WTC11 (cell line): ENCODE data around the gene IPCEF1. TPM values are rescaled to one million over a fixed set of nuclear protein-coding genes. Genes with fewer than 3 reads are reported as not detected.

Experiments
- ATAC-seq: fragments of 200-7000 bp; cut with Tn5 transposase; 2 replicates; pipeline ENCODE4 v1.10.0; 2021; ENCODE audit warnings: mild to moderate bottlenecking, moderate library complexity
- CTCF ChIA-PET: fragments of 300-600 bp; sonication (Branson Sonifier 250); formaldehyde crosslinking; loops from one replicate; lab custom pipeline; 2021; ENCODE audit warnings: antibody characterized with exemption; lab: Charles Lee
- POLR2A ChIA-PET: fragments of 350-600 bp; sonication (Branson Sonifier 250); formaldehyde crosslinking; loops from one replicate; lab custom pipeline; 2021; ENCODE audit warnings: antibody characterized with exemption; lab: Charles Lee
- DNase-seq: peaks from one replicate; pipeline ENCODE4 v3.0.0; 2021; ENCODE audit warnings: low spot score
- H3K27ac Mint-ChIP-seq: 2 replicates; pipeline ENCODE4 v1.8.0; 2021; ENCODE audit warnings: mixed read lengths
- H3K27me3 Mint-ChIP-seq: 2 replicates; pipeline ENCODE4 v1.8.0; 2021; ENCODE audit warnings: low read depth, mild to moderate bottlenecking, moderate library complexity, mixed read lengths
- H3K36me3 Mint-ChIP-seq: 2 replicates; pipeline ENCODE4 v1.8.0; 2021; ENCODE audit warnings: mixed read lengths
- H3K4me1 Mint-ChIP-seq: 2 replicates; pipeline ENCODE4 v1.8.0; 2022; ENCODE audit warnings: mixed read lengths
- H3K4me3 Mint-ChIP-seq: 2 replicates; pipeline ENCODE4 v1.8.0; 2021; ENCODE audit warnings: mild to moderate bottlenecking, moderate library complexity, mixed read lengths
- H3K9me3 Mint-ChIP-seq: 2 replicates; pipeline ENCODE4 v1.8.0; 2021; ENCODE audit warnings: mixed read lengths
- FOXJ3 ChIP-seq: sonication (generic); formaldehyde crosslinking; IDR thresholded peaks from 2 replicates; pipeline ENCODE4 v1.9.0; 2021; ENCODE audit warnings: missing genetic modification reagents, mild to moderate bottlenecking, borderline replicate concordance
- IRF2 ChIP-seq: sonication (generic); formaldehyde crosslinking; IDR thresholded peaks from 2 replicates; pipeline ENCODE4 v1.8.0; 2022; ENCODE audit warnings: low read depth, missing genetic modification reagents, borderline replicate concordance
- NR2C2 ChIP-seq: sonication (generic); formaldehyde crosslinking; IDR thresholded peaks from 2 replicates; pipeline ENCODE4 v1.8.0; 2022; ENCODE audit warnings: mild to moderate bottlenecking, missing genetic modification reagents
- NR3C1 ChIP-seq: sonication (generic); formaldehyde crosslinking; conservative IDR thresholded peaks from 2 replicates; pipeline ENCODE4 v1.8.1; 2023; ENCODE audit warnings: low read depth, mild to moderate bottlenecking, missing genetic modification reagents
- PRRX2 ChIP-seq: fragments of 250-450 bp; sonication (Bioruptor Pico); IDR thresholded peaks from 2 replicates; pipeline ENCODE4 v1.8.0; 2021; ENCODE audit warnings: mild to moderate bottlenecking
- TEAD1 ChIP-seq: sonication (generic); formaldehyde crosslinking; IDR thresholded peaks from 2 replicates; pipeline ENCODE4 v1.8.0; 2022; ENCODE audit warnings: mild to moderate bottlenecking, missing genetic modification reagents
- ZNF416 ChIP-seq: fragments of 250-450 bp; sonication (Bioruptor Pico); IDR thresholded peaks from 2 replicates; pipeline ENCODE4 v1.9.0; 2021; ENCODE audit warnings: mild to moderate bottlenecking, inconsistent platforms
- ZNF671 ChIP-seq: fragments of 250-450 bp; sonication (Bioruptor Pico); IDR thresholded peaks from 2 replicates; pipeline ENCODE4 v1.8.0; 2021; ENCODE audit warnings: mild to moderate bottlenecking
- total RNA-seq: library from RNA; stranded (reverse); gene quantifications from 3 replicates; pipeline ENCODE4 v1.2.3, GENCODE V29; 2021
- TF ChIP-seq, protein P1 (sequence below): fragments of 250-450 bp; sonication (Bioruptor Pico); conservative IDR thresholded peaks from 2 replicates; pipeline ENCODE4 v1.9.0; 2021; ENCODE audit warnings: mild to moderate bottlenecking
- TF ChIP-seq, protein P2 (sequence below): sonication (generic); formaldehyde crosslinking; IDR thresholded peaks from 2 replicates; pipeline ENCODE4 v1.8.0; 2022; ENCODE audit warnings: mild to moderate bottlenecking, missing genetic modification reagents
- TF ChIP-seq, protein P3 (sequence below): fragments of 250-450 bp; sonication (Bioruptor Pico); IDR thresholded peaks from 2 replicates; pipeline ENCODE4 v1.9.0; 2021; ENCODE audit warnings: mild to moderate bottlenecking
- TF ChIP-seq, protein P4 (sequence below): sonication (generic); formaldehyde crosslinking; conservative IDR thresholded peaks from 2 replicates; pipeline ENCODE4 v1.8.1; 2022; ENCODE audit warnings: mild to moderate bottlenecking, missing genetic modification reagents
- TF ChIP-seq, protein P5 (sequence below): sonication (generic); formaldehyde crosslinking; IDR thresholded peaks from 2 replicates; pipeline ENCODE4 v1.8.1; 2023; ENCODE audit warnings: mild to moderate bottlenecking, missing genetic modification reagents
- TF ChIP-seq, protein P6 (sequence below): sonication (generic); formaldehyde crosslinking; IDR thresholded peaks from 2 replicates; pipeline ENCODE4 v1.8.1; 2023; ENCODE audit warnings: mild to moderate bottlenecking, missing genetic modification reagents, moderate library complexity
- TF ChIP-seq, protein P7 (sequence below): sonication (generic); formaldehyde crosslinking; IDR thresholded peaks from 2 replicates; pipeline ENCODE4 v1.8.0; 2022; ENCODE audit warnings: mild to moderate bottlenecking, missing genetic modification reagents
- TF ChIP-seq, protein P8 (sequence below): sonication (generic); formaldehyde crosslinking; IDR thresholded peaks from 2 replicates; pipeline ENCODE4 v1.8.0; 2023; ENCODE audit warnings: mild to moderate bottlenecking, missing genetic modification reagents

The IPCEF1 gene
- total RNA-seq, 1 experiment from 2014 or later, result 1.3 TPM

DNA sequence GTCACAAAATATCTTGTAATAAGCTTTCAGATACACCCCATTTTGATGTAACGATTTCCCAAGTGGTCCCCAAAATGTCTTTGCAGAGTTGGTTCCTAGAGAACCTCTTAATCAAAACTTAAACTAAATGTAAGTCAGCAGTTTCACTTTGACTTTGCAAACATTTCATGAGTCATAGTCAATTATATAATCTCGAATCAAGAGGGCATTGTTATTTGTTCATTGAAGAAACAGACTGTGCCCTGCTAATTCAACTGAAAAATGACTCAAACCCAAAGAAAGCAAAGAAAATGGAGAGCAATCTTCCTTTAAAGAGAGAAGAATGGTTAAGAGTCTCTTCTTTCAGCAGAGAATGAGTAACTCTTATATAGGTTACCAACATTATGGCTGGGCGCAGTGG lies 58.3 kb downstream of the IPCEF1 start (continued):
- TF ChIP-seq, protein P1, sequence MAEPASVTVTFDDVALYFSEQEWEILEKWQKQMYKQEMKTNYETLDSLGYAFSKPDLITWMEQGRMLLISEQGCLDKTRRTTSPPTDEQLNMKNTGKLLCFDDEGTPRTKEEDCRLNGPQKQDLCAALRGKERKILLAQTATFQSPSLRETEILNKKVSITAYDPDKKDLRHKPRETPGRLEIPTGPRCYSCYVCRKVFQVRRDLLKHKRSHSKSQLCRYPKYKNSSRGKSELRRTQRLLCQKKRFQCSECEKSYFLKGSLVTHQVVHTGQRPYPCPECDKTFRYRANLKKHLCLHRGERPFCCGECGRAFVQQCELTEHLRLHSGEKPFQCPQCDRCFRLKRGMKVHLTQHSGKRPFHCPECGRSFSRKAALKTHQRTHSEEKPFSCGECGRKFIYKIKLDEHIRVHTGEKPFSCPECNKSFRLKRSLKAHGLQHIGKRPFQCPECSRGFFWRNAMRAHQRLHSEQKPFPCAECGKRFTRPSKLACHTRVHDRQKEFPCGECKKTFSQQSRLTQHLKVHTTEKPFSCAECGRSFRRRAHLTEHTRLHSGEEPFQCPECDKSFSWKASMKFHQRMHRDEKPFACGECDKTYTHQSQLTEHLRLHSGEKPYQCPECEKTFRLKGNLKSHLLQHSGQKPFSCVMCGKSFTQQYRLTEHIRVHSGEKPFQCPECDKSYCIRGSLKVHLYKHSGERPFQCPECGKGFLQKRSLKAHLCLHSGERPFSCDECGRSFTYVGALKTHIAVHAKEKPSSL (CRISPR knock-in tag), result no peak
- TF ChIP-seq, protein P2, sequence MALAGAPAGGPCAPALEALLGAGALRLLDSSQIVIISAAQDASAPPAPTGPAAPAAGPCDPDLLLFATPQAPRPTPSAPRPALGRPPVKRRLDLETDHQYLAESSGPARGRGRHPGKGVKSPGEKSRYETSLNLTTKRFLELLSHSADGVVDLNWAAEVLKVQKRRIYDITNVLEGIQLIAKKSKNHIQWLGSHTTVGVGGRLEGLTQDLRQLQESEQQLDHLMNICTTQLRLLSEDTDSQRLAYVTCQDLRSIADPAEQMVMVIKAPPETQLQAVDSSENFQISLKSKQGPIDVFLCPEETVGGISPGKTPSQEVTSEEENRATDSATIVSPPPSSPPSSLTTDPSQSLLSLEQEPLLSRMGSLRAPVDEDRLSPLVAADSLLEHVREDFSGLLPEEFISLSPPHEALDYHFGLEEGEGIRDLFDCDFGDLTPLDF, result no peak
- TF ChIP-seq FOXJ3 (CRISPR knock-in tag) (no peak), TEAD1 (CRISPR knock-in tag) (no peak)
- TF ChIP-seq, protein P3, sequence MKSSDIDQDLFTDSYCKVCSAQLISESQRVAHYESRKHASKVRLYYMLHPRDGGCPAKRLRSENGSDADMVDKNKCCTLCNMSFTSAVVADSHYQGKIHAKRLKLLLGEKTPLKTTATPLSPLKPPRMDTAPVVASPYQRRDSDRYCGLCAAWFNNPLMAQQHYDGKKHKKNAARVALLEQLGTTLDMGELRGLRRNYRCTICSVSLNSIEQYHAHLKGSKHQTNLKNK, result no peak

DNA sequence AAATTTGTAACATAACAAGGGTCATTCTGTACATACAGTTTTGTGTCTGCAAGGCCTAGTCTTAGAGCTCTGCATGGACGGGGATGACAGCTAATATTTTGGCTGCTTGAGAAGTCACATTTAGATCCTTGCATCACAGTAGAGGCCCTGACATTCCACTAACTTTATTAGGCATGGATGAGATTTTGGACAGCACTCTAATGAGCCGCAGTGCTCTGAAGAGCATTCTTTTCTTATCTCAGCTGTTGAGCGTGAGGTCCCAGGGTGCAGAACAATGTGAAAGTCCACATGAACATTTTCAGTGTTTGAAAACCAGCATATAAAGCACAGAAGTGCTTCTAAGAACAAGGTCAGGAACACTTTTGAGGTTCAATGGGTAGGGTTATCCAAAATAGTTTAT lies 58.9 kb downstream of the IPCEF1 start:
- CTCF ChIA-PET, result no interaction called here
- H3K27ac Mint-ChIP-seq, result no peak overlapping the region
- H3K36me3 Mint-ChIP-seq, result no peaks in the 10 kb centered on the region
- H3K9me3 Mint-ChIP-seq, result peaks cover 5% of the 10 kb centered on the region; the same call in 1 of the 2 replicates
- ATAC-seq (no peak), DNase-seq (no peak)
- TF ChIP-seq NR2C2 (no peak), ZNF671 (CRISPR knock-in tag) (no peak), PRRX2 (CRISPR knock-in tag) (no peak), ZNF416 (CRISPR knock-in tag) (no peak), NR3C1 (CRISPR knock-in tag) (no peak), IRF2 (CRISPR knock-in tag) (no peak)
- TF ChIP-seq, protein P4, sequence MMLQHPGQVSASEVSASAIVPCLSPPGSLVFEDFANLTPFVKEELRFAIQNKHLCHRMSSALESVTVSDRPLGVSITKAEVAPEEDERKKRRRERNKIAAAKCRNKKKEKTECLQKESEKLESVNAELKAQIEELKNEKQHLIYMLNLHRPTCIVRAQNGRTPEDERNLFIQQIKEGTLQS (CRISPR knock-in tag), result no peak
- TF ChIP-seq, protein P5, sequence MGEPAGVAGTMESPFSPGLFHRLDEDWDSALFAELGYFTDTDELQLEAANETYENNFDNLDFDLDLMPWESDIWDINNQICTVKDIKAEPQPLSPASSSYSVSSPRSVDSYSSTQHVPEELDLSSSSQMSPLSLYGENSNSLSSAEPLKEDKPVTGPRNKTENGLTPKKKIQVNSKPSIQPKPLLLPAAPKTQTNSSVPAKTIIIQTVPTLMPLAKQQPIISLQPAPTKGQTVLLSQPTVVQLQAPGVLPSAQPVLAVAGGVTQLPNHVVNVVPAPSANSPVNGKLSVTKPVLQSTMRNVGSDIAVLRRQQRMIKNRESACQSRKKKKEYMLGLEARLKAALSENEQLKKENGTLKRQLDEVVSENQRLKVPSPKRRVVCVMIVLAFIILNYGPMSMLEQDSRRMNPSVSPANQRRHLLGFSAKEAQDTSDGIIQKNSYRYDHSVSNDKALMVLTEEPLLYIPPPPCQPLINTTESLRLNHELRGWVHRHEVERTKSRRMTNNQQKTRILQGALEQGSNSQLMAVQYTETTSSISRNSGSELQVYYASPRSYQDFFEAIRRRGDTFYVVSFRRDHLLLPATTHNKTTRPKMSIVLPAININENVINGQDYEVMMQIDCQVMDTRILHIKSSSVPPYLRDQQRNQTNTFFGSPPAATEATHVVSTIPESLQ (CRISPR knock-in tag), result no peak
- TF ChIP-seq, protein P6, sequence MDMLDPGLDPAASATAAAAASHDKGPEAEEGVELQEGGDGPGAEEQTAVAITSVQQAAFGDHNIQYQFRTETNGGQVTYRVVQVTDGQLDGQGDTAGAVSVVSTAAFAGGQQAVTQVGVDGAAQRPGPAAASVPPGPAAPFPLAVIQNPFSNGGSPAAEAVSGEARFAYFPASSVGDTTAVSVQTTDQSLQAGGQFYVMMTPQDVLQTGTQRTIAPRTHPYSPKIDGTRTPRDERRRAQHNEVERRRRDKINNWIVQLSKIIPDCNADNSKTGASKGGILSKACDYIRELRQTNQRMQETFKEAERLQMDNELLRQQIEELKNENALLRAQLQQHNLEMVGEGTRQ, result no peak
- TF ChIP-seq, protein P7, sequence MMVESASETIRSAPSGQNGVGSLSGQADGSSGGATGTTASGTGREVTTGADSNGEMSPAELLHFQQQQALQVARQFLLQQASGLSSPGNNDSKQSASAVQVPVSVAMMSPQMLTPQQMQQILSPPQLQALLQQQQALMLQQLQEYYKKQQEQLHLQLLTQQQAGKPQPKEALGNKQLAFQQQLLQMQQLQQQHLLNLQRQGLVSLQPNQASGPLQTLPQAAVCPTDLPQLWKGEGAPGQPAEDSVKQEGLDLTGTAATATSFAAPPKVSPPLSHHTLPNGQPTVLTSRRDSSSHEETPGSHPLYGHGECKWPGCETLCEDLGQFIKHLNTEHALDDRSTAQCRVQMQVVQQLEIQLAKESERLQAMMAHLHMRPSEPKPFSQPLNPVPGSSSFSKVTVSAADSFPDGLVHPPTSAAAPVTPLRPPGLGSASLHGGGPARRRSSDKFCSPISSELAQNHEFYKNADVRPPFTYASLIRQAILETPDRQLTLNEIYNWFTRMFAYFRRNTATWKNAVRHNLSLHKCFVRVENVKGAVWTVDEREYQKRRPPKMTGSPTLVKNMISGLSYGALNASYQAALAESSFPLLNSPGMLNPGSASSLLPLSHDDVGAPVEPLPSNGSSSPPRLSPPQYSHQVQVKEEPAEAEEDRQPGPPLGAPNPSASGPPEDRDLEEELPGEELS, result no peak
- TF ChIP-seq, protein P8, sequence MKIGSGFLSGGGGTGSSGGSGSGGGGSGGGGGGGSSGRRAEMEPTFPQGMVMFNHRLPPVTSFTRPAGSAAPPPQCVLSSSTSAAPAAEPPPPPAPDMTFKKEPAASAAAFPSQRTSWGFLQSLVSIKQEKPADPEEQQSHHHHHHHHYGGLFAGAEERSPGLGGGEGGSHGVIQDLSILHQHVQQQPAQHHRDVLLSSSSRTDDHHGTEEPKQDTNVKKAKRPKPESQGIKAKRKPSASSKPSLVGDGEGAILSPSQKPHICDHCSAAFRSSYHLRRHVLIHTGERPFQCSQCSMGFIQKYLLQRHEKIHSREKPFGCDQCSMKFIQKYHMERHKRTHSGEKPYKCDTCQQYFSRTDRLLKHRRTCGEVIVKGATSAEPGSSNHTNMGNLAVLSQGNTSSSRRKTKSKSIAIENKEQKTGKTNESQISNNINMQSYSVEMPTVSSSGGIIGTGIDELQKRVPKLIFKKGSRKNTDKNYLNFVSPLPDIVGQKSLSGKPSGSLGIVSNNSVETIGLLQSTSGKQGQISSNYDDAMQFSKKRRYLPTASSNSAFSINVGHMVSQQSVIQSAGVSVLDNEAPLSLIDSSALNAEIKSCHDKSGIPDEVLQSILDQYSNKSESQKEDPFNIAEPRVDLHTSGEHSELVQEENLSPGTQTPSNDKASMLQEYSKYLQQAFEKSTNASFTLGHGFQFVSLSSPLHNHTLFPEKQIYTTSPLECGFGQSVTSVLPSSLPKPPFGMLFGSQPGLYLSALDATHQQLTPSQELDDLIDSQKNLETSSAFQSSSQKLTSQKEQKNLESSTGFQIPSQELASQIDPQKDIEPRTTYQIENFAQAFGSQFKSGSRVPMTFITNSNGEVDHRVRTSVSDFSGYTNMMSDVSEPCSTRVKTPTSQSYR, result no peak
- H3K4me3 Mint-ChIP-seq, result no peak overlapping the region
- H3K4me1 Mint-ChIP-seq, result peaks cover 8% of the 10 kb centered on the region; the same call in 1 of the 2 replicates
- H3K27me3 Mint-ChIP-seq, result no peaks in the 10 kb centered on the region
- POLR2A ChIA-PET, result no interaction called here
